ENCODE data around the gene RSRC1.
"Not testable (repeated sequence)": the region's sequence is repeated elsewhere in the genome, so short reads cannot be mapped to it uniquely, and the experiment has no call there.

The RSRC1 gene

GRCh38 chr3:158228942-158229341 lies 119.1 kb downstream of the RSRC1 start:
- DNase-seq (ENCODE audit: low spot score): not testable (repeated sequence)

- no peak for DNase-seq (ENCODE audit: low spot score)
These were observed 123.9 kb downstream of the RSRC1 start for GRCh38 chr3:158233791-158234190.

- DNase-seq (ENCODE audit: low spot score): no peak
These were observed 134.4 kb downstream of the RSRC1 start for GRCh38 chr3:158244274-158244673.

GRCh38 chr3:158247288-158247687 lies 137.4 kb downstream of the RSRC1 start:
- no peak for DNase-seq (ENCODE audit: low spot score)

- no peak for DNase-seq (ENCODE audit: low spot score)
These were observed 138.4 kb downstream of the RSRC1 start for GRCh38 chr3:158248261-158248660.

GRCh38 chr3:158249183-158249582 lies 139.3 kb downstream of the RSRC1 start:
- no peak for DNase-seq (ENCODE audit: low spot score)

GRCh38 chr3:158258619-158259018 lies 148.7 kb downstream of the RSRC1 start:
- no peak for DNase-seq (ENCODE audit: low spot score)

GRCh38 chr3:158260392-158260791 lies 150.5 kb downstream of the RSRC1 start:
- DNase-seq (ENCODE audit: low spot score): no peak

GRCh38 chr3:158261371-158261991 lies 151.6 kb downstream of the RSRC1 start:
- no peak for DNase-seq (ENCODE audit: low spot score)

- no peak for DNase-seq (ENCODE audit: low spot score)
These were observed 155.0 kb downstream of the RSRC1 start for GRCh38 chr3:158264894-158265293.

GRCh38 chr3:158267015-158267414 lies 157.1 kb downstream of the RSRC1 start:
- DNase-seq (ENCODE audit: low spot score): no peak

- DNase-seq (ENCODE audit: low spot score): no peak
These were observed 160.1 kb downstream of the RSRC1 start for GRCh38 chr3:158269942-158270341.

- DNase-seq (ENCODE audit: low spot score): no peak
These were observed 162.2 kb downstream of the RSRC1 start for GRCh38 chr3:158272081-158272480.

GRCh38 chr3:158273656-158274055 lies 163.8 kb downstream of the RSRC1 start:
- no peak for DNase-seq (ENCODE audit: low spot score)

GRCh38 chr3:158278187-158278586 lies 168.3 kb downstream of the RSRC1 start:
- DNase-seq (ENCODE audit: low spot score): no peak

- no peak for DNase-seq (ENCODE audit: low spot score)
These were observed 169.7 kb downstream of the RSRC1 start for GRCh38 chr3:158279609-158280008.

GRCh38 chr3:158295771-158296170 lies 185.9 kb downstream of the RSRC1 start:
- no peak for DNase-seq (ENCODE audit: low spot score)

- DNase-seq (ENCODE audit: low spot score): no peak
These were observed 188.1 kb downstream of the RSRC1 start for GRCh38 chr3:158297940-158298339.

GRCh38 chr3:158308236-158308928 lies 198.5 kb downstream of the RSRC1 start:
- no peak for DNase-seq (ENCODE audit: low spot score)

- DNase-seq (ENCODE audit: low spot score): no peak
These were observed 202.8 kb downstream of the RSRC1 start for GRCh38 chr3:158312560-158313141.

- no peak for DNase-seq (ENCODE audit: low spot score)
These were observed 203.5 kb downstream of the RSRC1 start for GRCh38 chr3:158313338-158313927.

GRCh38 chr3:158314426-158315357 lies 204.8 kb downstream of the RSRC1 start:
- no peak for DNase-seq (ENCODE audit: low spot score)
